Stimulated activated CD4-positive, alpha-beta T cell treated with anti-CD3 and anti-CD28 coated beads, Interleukin-12 subunit alpha, Interleukin-12 subunit beta, amount 100 ng/mL, for 24 hours (primary cell): Measurements from ENCODE around the gene ADAMTS16.

Source experiments
- DNase-seq, 2 experiments: peaks; one replicate each; pipeline ENCODE4 v3.0.0-alpha.2; 2020; ENCODE audit warnings: low read depth in 2 of 2

The ADAMTS16 gene

DNA sequence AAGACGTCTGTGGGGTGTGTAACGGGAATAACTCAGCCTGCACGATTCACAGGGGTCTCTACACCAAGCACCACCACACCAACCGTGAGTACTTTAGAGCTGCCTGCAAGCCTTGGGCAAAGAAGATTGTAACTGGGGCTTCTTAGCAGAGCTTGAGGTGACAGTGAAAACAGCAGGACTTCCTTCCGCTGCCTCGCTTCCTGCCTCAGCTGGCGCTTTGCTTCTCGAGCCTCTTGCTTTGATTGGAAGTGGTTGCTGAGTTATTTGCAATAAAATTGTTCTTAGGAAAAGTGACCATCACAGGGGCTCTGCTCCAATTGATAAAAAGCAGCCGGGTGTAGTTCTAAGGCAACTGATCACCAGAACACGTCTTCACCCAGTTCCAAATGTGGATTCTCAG is 99.1 kb downstream of the ADAMTS16 start:
- no peak for DNase-seq

DNA sequence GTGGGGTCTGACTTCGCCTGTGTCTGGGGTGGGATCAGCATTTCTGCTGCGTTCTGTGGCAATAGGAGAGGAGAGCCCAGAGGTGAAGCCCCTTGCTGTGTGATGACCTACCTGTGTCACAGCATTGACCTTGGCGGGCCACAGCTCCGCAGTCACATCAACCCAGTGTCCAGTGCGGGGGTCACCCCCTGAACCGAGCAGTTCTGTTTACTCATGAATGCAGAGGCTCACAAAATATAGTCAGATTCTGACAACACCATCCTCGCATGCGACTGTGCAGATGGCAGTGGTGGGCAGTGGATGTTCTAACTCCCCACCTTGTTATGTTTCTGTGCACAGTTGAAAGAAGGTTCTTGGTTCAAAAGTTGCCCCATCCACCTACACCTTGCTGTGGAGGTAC is 100.1 kb downstream of the ADAMTS16 start:
- DNase-seq = no peak

DNA sequence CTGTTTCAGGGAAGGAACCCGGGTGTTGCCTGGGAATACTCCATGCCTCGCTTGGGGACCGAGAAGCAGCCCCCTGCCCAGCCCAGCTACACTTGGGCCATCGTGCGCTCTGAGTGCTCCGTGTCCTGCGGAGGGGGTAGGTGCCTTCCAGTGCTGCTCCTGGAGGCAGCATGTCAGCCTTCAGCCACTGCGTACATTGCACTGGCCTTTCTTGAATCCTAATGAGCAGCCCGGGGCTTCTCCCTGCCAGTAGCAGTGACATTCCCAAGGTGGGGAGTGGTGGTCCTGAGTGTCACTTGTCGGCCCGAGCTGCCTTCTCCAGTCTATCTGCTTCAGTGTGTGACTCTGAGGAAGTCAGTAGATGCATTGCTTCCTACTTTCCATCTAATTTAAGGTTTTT is 101.9 kb downstream of the ADAMTS16 start:
- no peak for DNase-seq

DNA sequence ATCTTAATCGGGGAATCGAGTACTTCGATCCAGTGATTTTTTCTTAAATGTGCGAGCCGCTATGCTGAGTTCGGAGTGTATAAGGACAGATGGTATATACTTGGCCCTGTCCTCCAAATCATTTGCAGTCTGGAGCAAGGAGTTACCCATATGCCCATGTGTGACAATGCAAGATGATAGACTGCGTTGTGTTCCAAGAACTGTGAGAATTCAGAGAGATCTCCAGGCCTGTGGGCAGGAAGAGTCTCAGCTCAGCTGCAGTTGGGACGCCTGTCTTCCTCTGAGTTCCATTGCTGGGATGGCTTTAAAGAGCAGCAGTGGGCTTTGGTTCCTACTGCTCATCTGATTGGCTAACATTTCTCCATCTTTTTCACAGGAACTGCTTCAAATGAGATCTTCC is 106.6 kb downstream of the ADAMTS16 start:
- no peak for DNase-seq

DNA sequence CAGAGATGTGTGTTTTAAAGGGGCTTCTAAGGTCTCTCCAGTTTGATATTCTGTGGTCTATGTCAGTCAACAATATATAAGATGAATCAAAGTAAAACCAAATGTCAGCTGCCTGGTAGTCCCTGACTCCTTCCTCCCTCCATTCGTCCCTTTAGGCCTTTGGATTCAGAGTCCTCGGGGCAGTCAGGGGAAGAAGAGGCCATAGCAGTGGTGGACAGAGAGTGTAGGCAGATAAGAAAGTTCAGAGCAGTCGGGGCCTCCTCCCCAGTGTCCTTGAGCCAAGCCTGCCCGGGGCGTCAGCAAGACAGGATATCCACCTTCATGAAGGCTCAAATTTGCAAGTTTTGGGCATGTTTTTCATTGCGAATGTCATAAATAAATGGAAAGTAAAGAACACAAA is 110.6 kb downstream of the ADAMTS16 start:
- no peak for DNase-seq

DNA sequence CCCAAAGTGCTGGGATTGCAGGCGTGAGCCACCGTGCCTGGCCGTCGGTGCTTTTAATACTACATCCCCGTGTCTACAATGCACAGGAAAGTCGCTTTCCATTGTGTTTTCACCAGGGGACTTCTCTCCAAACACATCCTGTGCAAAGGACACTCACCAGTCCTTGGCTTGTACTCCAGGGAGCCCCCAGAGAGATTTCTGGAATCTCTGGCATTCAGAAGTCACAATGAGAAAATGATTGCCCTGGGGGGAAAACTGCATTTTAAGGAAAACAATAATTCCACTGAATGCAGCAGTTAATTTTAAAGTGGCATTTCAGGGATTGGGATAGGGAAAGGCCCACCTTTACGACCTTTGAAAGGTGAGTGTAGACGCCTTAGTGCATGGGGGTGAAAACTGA is 112.0 kb downstream of the ADAMTS16 start:
- DNase-seq = no peak

DNA sequence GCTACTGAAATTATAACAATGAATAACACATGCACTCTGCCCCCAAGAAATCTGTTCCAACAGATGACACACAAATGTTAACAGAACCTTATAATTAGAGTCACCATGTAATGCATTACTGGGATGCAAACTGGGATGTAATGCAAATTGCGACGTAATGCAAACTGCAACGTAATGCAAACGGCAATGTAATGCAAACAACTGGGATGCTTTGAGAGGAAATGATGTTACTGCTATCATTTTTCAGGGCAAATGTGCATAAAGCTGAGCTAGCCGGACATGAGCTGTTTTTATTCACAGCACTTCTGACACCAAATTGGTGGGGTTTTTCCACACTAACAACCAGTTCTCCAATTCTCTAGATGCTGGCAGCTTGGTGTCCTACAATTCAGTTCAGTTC is 117.2 kb downstream of the ADAMTS16 start:
- no peak for DNase-seq

DNA sequence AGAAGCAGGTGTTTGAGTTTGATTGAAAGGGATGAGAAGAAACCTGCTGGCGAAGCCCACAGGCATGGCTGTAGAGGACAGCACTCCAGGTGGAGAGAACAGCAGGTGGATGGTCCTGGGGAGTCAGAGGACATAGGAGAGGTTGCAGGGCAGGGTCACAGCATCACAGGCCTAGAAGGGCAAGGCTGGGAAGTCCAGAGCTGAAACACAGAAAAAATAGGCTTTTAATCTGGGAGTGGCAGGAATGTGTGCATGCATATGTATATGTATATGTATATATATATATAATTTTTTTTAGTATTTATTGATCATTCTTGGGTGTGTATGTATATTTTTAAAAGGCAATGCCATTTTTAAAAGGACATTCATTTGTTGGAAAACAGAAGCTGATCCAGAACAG is 118.4 kb downstream of the ADAMTS16 start:
- no peak for DNase-seq

DNA sequence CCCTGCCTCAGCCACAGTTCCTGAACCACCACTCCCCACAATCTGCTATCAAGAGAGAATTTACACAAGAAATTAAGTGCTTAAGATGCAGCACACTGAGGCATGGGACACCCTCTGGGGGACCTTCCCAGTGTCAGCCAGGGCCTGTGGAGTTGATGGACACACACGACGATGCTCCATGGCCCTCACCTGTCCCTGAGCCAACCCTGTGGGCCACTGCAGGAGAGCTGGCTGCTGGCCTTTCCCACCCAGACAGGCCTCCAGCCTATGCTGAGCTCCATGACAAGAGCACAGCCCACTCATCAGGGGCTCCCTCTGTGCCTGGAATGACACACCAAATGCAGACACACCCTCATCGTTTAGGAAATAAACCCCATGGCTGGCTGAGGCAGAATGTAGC is 124.6 kb downstream of the ADAMTS16 start:
- DNase-seq = no peak

DNA sequence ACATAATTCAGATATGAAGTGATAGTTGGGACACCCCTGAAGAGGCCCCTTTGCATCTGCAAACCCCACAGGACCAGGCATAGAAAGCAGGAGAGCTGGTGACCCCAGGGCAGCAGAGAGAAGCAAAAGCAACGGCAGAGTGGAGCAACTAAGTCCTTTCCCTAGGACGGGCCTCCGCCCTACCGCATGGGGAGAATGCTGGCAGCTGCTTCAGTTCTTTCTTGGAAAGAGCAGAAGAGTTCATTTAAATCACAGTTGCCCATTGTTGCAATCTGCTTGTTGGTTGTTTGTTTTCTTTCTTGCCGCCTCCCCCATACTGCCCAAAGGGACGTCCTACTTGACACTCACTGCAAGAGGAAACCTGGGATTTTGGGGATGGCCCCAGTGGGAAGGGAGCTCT is 126.2 kb downstream of the ADAMTS16 start:
- no peak for DNase-seq

DNA sequence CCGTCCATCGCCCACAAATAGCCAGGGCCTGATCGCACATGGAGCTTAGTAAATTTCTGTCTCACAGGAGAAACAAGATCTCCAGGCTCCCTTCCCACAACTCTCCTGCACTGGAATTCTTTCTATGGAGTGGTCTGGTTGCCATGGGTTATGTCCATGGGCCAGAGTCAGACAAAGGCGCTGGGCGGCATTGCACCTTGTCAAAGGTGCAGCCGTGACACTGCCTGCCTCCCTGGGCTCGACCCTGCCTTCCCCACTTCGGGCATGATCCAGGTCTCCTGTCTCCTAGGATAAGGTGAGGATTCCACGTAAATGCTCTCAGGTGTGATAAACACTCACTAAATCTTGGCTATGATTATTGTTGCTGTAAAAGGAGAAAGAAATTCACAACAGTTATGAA is 130.0 kb downstream of the ADAMTS16 start:
- no peak for DNase-seq

DNA sequence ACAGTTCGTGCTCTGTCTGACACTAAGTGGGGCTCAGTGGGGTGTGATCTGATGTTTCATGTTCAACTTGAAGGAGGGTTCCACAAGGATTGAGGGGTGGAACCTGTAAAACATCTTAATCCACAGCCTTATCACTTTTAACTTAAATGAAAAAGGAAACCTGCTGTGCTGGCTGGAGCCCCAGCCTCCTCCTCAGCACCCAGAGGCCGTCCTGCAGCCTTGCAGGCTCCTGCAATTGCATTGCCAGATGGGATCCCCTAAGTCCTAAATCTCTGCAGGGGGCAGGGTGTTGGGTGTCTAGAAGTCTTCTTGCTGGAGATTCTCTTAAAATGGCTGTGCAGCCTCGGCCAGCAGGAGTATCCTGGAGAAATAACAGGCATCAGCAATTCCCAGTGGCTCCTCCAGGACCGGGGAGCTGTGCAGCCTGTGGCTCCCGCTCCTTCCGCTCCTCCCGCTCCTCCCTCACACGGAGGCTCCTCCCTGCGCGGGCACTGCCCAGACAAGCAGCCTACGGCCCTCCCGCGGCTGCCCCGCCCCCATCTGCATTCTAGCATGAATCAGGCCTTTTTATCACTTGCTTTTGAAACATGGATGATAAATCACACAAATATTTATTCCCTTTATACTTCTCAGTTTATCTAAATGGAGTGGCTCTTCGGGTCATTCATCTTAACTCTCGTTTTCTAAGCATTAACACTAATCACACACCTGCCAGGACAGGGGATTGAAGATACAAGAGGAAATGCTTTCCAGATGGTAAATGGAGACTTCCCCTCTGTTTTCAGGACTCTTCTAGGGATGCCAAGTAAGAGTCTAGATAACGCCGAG is 131.0 kb downstream of the ADAMTS16 start:
- no peak for DNase-seq

DNA sequence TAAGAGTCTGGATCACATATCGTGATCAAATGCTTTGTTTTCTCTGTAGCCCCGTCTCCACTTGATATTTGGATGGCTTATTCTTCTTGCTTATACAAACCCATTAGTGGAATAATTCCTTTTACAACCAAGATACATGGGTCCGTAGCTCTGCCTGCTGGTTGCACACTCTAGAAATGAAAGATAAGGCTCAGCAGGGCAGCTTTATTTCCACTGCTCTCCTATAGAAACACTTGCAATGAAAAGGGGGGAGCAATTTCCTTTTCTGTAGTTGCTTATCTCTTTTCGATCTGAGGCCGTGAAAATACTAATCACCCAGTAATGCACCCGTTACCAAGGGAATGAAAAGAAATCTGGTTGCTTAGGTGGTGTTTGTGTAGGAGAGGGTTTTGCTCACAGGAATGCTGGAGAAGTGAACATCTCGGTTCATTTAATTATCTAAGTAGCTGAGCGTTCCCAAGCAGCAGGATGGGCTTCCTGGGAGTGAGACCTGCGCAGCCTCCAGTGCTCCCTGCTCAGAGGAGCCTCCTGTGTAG is 131.7 kb downstream of the ADAMTS16 start:
- no peak for DNase-seq

DNA sequence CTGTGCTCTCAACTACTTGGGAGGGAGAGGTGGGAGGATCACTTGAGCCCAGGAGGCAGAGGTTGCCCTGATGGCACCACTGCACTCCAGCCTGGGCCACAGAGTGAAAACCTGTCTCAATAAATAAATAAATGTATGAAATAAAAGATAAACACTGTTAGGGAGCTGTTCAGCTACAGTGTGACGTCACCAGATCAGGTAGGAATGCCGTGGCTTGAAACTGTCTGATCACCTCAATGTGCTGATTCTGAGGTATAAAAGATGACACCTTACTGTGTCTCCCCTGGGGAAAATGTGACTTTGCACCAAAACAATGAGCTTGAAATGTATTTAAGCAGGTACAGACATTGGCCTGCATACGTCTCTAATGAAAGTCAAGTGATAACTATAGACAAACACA is 133.3 kb downstream of the ADAMTS16 start:
- DNase-seq = no peak

DNA sequence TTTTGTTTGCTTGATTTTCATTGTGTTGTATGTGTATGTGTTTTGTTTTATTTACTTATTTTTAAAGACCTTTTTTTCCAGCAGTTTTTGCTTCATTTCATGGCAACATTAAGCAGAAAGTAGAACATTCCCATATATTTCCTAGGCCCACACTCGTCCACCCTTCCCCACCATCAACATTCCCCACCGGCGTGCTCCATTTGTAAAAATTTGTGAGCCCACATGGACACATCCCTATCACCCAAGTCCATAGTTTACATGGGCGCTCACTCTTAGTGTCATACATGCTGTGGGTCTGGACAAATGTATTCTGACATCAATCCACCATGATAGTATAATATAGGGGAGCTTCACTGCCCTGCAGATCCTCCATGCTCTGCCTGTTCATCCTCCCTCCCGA is 133.8 kb downstream of the ADAMTS16 start:
- DNase-seq = no peak

DNA sequence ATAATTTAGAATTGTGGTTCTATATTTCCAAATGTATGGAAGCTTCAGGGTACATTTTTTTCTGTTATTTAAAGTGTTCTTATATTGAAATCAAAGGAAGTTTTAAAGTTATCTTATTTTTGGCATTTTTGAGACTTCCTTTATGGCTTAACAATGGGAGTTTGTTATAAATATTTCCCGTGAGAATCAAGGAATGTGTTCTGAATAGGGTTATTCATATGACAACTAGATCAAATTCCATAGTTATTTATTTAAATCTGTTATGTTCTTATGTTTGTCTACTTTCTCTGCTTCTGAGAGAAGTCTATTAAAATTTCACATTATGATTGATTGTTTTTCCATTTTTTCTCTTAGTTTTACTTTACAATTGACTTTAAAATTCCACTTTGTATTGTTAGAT is 135.1 kb downstream of the ADAMTS16 start:
- no peak for DNase-seq

DNA sequence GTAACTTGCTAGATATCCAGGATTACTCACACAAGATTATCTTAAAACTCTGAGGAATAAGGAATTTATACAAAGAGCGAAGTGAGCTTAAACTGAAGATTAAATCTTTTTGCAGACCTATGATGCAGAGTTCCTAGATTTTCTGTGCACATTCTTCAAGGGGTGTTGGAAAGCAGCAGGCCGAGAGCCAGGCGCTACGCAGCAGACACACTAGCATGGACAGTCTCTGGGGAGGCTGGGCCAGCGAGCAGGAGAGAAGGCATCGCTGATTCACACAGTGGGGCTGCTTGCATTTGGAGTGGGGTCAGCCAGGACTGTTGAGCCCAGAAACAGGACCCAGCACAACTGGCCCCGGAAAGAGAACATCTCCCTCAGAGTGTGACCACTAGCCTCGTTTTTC is 136.3 kb downstream of the ADAMTS16 start:
- DNase-seq = no peak

DNA sequence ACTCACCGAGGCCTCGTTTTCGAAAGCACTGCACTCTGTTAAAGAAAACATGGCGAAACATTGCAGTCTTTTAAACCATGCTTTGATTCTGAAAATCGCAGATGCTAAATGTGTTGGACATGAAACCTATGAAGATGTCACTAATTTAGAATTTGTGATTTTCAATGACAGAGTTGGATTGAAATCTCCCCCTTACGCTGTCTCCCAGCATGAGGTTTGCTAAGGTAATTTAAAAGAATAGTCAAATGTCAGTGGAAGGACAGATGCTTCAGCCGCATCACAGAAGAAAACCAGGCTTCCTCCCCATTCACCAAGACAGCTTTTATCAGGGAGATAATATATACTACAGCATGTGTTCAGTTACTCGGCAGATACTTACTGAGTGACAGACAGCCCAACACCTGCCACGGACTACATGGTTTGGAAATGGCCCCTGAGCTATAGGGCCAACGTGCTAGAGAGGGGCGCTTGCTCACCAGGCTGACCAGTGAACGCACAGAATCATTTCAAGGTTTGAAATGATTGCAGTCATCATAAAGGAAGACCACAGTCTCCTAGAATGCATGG is 136.9 kb downstream of the ADAMTS16 start:
- no peak for DNase-seq

DNA sequence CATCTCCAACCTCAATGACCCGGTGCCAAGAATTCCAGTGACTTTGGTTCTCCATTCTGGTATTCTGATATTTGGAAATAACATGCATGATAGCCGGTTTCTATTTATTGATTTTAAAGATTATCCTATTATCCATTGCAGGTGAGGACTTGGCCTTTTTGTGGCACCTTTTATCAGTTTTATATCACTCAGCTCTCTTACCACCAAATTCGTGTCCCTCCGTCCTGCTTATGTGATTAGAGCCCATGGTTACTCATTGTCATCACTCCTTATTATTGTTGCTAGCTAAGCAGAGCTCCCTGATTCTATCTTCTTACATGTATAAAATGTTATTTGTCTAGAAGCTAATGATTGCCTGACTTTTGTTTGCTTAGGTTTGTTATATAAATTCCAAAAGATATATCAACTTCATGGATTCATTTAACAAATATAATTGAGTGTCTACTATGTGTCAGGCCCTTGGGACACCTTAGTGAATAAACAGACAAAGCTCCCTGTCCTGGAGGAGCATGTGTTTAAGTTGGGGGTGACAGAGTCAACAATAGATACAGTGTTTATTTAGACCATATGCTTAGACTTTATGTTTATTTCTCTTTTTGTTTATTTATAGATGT is 138.2 kb downstream of the ADAMTS16 start:
- no peak for DNase-seq

DNA sequence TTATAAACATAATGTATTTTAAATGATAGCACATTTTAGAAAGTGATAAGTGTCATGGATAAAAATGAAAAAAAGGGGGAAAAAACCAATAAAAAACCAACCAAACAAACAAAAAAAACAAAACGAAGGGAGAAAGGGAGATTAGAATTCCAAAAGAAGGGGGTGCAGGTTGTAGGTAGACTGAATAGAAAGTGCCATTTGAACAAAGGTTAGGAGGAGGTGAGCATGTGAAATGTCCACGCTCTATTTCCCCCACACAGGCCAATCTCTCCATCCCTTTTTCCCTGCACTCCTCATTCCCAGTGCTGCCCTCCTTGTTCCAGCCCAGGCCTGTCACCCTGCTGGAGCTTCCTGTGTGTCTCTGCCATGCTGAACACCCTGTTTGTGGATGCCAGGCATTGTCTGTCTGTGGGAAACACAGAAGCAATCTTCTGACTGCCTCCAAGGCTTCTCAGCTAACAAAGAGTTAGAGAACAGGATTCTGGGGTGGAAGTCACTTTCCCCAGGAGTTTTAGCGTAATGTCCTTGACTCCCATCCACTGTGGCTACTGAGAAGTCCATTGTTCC is 138.8 kb downstream of the ADAMTS16 start:
- DNase-seq = no peak

DNA sequence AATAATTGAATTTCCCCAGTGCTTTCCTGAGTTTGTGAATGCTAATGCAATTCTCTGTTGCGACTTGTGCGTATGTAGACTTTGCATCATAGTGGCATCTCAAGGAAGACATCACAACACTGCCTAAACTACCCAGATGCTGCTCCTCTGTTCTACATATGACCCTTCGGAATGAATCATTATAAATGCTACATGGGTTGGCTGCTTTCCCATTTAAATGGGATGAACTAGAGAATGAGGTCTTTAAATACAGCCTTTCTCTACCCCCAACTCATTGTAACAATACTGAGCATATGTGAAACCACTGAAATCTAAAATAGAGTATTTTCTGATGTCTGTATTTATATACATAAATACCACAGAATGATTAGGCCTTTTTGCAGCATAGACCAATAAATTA is 145.8 kb downstream of the ADAMTS16 start:
- no peak for DNase-seq

DNA sequence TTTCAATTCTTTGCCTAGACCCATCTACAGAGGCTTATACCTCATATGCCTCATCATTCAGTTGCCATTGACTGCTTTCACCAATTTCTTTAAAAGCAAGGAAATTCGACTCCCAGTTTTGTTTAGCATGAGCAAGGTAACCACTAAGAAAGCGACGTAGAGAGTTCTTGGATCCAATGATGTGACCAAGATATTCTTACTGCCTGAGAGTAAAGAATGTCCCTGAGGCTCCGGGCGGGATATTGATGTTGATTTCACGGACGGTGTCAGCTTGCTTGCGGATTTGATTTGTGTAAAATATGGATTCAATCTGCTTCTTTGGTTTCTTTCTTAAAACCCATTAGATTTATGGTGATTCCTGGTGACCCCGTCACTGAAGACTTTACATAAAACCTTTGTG is 147.3 kb downstream of the ADAMTS16 start:
- DNase-seq = no peak

DNA sequence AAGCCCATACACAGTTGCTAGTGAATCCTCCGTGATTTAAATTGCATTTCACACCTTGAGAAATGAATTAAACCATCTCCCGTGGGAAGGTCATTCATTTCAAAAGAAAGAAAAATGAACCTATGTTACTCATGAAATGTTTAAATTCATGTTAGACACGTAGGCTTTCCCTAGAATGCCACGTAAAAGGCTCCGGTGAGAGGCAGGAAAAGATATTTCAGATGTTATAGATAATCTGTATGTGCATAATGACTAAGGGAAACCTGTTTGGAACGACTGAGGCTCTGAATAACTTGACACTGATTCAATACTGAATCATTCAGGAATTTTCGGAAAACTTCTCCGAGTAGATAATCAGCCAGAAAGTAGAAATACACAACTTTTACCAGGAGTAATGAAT is 148.1 kb downstream of the ADAMTS16 start:
- no peak for DNase-seq
